HG03378 (cell line): ENCODE measurements around the gene SLC23A2.
"Not testable (repeated sequence)": the region's sequence is repeated elsewhere in the genome, so short reads cannot be mapped to it uniquely, and the experiment has no call there.

Experiments
- ATAC-seq: cut with Tn5 transposase; IDR thresholded peaks from one replicate; pipeline ENCODE4 v1.9.1; 2021; ENCODE audit warnings: mild to moderate bottlenecking, moderate library complexity; ENCODE audit not compliant: unreplicated experiment

SLC23A2 gene

GRCh38 chr20:4883546-4883945 lies 117.8 kb downstream of the SLC23A2 start:
- no peak for ATAC-seq

- no peak for ATAC-seq
Measured at GRCh38 chr20:4883051-4883450, 118.3 kb downstream of the SLC23A2 start.

GRCh38 chr20:4881006-4881730 lies 120.1 kb downstream of the SLC23A2 start:
- no peak for ATAC-seq

- no peak for ATAC-seq
Measured at GRCh38 chr20:4880051-4880450, 121.3 kb downstream of the SLC23A2 start.

- ATAC-seq = not testable (repeated sequence)
Measured at GRCh38 chr20:4878099-4878498, 123.2 kb downstream of the SLC23A2 start.

DNA sequence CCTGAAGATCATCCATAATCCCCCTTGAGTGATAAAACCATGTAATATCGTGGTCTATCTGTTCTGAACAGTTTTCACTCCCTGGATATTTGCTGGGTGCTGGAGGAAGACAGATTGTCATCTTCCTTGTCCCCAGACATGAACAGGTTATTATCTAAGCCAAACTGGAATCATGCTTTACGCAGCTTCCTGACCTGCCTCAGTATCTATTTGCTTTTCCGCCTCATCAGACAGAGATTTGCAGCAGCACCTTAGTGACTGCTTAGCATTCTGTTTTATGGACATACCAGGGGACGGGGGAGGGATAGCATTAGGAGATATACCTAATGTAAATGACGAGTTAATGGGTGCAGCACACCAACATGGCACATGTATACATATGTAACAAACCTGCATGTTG lies 124.6 kb downstream of the SLC23A2 start:
- no peak for ATAC-seq

DNA sequence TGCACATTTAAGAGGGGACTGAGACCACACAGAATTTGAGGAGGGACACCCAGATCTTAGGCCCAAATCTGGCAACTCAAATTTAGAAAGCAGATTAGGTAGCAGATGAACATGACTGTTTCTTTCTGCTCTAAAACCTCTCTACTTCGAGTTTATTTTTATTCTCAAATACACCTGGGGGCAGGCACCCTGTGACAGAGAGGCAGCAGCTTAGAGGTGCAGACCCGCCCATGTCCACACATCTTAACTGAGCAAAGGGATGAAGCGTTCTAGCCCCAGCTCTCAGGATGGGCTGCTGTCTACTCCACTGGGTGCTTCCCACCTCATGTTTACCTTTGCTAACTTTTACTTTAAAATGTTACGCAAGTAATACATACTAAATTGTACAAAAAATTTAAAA lies 125.0 kb downstream of the SLC23A2 start:
- ATAC-seq = no peak

GRCh38 chr20:4875578-4876067 lies 125.7 kb downstream of the SLC23A2 start:
- ATAC-seq = no peak

GRCh38 chr20:4873396-4873795 lies 127.9 kb downstream of the SLC23A2 start:
- ATAC-seq = no peak

DNA sequence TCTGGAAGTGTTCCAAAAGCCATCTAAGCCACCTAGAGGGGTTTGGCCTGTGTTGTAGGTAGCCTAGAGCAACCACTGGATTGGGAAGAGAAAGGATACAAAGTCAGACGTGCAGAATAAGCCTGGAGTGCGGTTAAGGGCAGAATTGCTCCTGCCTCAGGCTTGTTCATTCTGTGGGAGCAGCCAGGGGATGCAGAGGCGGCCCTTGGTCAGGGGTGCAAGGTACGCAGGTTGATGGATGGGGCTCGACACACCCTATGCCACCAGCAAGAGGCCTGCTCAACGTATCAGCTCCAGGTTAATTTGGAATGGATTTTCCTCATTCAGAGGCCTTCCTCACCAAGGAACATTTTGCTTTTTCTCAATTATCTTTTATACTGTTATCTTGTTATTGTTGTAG lies 129.8 kb downstream of the SLC23A2 start:
- ATAC-seq = no peak

DNA sequence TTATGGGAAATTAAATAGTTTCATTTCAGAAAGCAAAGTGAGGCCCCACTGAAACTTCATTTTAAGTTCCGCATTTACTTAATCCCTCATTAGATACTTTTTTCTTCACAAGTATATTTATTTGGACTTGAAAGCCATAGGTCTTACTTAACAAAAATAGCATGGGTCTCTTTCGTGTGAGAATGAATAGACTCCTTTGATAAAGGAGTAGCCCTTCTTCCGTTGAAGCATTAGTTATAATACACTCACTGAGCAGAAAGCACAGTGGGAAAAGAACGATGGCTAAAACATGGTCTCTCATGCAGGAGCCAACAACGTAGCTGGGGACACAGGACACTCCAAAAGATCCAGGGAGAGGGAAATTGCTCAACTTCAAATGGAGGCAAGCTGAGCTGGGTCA lies 130.4 kb downstream of the SLC23A2 start:
- ATAC-seq = no peak

DNA sequence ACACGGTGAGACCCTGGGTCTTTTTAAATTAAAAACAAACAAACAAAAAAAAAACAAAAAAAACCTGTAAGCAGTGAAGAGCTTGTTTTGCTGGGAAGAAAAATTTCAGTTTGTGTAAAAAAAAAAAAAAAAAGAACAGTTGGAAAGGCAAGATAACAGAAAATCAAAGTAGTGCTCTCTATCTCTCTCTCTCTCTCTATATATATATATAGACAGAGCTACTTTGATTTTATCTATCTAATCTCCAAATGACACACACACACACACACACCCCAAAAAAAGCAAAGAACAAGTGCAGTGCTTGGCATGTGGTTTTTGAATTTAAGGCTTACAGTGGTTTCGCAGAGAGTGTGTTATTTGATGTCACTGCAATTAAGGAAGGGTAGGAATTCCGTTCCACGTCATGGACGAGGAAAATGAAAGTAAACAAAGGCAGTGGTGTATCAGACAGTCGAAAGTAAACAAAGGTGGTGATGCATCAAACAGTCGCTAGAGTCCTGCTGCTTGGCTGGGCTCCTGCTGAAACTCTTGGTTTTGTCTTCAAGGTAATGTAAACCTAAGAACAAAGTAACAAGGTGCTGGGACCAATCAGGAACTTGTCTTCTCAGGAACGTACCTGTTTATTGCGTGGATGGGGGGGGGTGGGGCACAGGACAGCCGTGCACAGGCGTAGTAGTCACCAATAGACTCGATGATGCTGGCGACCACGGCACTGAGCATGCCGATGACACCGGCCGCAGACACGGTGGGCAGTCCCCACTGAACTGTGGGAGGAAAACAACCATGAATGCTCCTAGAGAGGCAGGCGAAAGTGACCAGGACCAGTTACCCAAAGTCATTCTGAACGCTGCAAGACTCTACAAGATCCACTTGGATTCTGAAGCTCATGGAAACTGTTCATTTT lies 131.8 kb downstream of the SLC23A2 start:
- no peak for ATAC-seq

GRCh38 chr20:4867051-4867450 lies 134.3 kb downstream of the SLC23A2 start:
- no peak for ATAC-seq

- no peak for ATAC-seq
Measured at GRCh38 chr20:4866429-4866828, 134.9 kb downstream of the SLC23A2 start.

- no peak for ATAC-seq
Measured at GRCh38 chr20:4864311-4864752, 137.0 kb downstream of the SLC23A2 start.

DNA sequence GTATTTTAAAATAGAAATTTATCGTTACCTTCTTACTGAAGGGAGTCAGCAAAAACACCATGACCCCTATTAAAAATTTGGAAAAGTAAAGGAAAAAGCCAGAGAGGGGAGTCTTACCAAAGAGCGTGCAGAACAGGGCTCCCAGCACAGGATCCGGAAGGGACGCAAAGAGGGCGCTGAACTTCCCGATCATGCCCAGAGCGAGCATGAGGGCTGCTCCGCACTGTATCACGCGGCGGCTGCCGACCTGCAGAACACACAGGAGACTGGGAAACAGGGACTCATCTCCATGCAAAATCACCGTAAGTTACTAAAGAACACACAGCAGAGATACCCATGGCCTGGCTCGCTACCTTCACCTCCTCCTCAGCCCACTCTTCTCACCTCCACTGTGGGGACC lies 138.6 kb downstream of the SLC23A2 start:
- ATAC-seq = no peak

GRCh38 chr20:4861961-4862360 lies 139.3 kb downstream of the SLC23A2 start:
- ATAC-seq = no peak

GRCh38 chr20:4858000-4858399 lies 143.3 kb downstream of the SLC23A2 start:
- no peak for ATAC-seq

DNA sequence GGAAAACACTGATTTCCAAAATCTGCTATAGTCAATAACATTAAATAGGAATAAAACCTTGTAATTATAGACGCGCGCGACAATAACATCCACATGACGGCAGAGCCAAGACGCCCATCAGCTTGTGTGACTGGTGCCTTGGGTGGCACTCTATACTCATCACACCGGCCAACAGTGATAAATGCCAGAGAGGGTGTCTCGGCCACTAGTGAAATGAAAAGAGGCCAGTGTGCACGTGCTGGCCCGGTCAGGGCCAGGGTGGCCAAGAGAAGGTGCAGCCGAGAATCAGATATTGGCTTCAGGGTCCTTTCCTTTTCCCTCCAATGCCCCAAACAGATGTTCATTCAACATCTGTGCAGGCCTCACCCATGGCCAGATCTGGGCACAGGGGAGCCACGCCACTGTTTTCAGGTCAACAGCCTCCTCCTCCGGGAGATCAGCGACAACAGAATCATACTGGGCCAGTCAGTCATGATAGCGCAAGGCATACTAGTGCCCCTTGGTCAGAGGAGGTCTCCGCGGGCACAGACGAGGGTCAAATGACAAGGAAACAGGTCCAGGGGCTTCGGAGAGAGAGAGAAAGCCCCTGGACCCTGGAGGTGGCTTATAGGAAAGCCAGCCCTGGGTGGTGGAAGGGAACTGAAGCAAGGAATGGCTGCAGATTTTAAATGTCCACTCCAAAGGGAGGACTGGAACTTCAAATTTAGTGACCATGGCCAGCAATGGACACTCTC lies 145.1 kb downstream of the SLC23A2 start:
- ATAC-seq = no peak

- ATAC-seq = no peak
Measured at GRCh38 chr20:4855555-4855954, 145.8 kb downstream of the SLC23A2 start.

DNA sequence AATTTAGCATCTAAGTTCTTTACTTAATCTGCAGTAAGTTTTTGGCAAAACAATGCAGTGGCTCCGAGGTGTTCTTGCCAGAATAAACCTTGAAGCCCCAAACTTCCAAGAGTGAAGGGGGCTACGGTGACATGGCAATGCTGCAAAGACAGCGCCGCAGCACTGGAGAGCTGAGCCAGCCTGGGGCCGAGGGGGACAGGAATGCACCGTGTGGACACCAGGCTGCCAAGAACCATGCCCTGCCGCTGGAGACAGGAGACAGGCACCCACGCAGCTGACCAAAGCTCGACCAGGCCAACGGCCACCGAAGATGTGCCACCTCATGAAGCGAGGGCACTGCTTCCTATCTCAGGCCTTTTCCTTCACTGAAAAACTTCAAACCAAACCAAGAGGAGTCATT lies 146.2 kb downstream of the SLC23A2 start:
- no peak for ATAC-seq
